ENCODE measurements around the gene MFNG.

DNA sequence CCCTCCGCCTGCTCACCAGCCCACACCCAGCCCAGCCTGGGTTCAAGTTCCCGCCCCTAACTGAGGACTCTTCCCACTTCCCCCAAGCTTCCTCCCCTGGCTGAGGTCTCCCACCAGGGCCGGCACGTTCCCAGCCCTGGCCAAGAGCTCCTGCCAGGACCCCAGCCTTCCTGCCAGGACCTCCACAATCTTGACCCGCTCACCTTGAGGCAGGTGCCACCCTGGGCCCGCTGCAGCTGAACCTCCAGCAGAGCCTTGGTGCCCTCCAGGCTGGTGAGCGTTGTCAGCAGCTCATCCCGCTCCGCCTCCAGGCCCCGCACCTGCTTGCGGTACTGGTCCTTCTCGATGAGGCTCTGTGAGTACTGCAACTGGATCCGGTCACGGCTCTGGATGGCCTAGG is 19.8 kb upstream of the MFNG start:
- TF ChIP-seq ZSCAN4 (tag by site-specific recombination; IDR thresholded peaks at IDR 0.05) = no peak
- no peak for TF ChIP-seq ZFHX2 (tag by site-specific recombination; conservative IDR thresholded peaks at IDR 0.05)
- TF ChIP-seq ZNF654 (tag by site-specific recombination; IDR thresholded peaks at IDR 0.05; ENCODE audit: low read depth) = no peak
